Measurements from ENCODE around the gene CAMKMT. TPM values are rescaled to one million over a fixed set of nuclear protein-coding genes. Genes with fewer than 3 reads are reported as not detected.

Gene CAMKMT
- total RNA-seq, 1 experiment from 2014 or later: 17.4 TPM

DNA sequence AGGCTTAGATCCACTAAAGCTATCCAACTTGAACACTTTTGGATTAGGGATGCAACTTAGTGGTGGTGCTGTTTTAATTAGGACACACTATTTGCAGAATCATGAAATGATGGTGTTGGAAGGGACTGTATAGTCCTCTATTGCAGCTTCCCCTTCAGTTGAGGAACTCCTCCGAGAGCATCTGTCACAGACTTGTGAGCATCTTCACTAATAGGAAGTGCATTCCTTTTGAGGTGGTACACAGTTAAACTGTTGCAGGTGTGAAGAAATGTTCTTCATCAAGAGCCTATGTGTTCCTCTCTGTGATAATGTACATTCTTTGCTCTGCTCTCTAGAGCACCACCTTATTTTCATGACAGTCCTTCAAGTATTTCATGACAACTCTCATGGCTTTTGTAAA is 197.4 kb downstream of the CAMKMT start:
- WGBS (ENCODE audit: extremely low coverage, insufficient read length, low lambda C conversion rate): no CpG with 5 or more reads among the region's 1 CpG
- DNase-seq: no peak
- Histone ChIP-seq H2AK5ac (ENCODE audit: insufficient read length, low read length) (no peak overlapping the region), H3K9ac (ENCODE audit: extremely low read depth, insufficient read length, low read length) (no peak overlapping the region), H3K23ac (ENCODE audit: insufficient read length, low read depth, low read length) (no peak overlapping the region), H2BK12ac (ENCODE audit: insufficient read length, low read depth, low read length) (no peak overlapping the region), H3K4me2 (ENCODE audit: insufficient read depth, insufficient read length, low read length) (no peak overlapping the region), H3T11ph (ENCODE audit: low read length) (no peak overlapping the region), H4K91ac (ENCODE audit: insufficient read length, low read depth, low read length) (no peak overlapping the region), H2AFZ (ENCODE audit: low read length) (no peak overlapping the region), H4K8ac (replicated peaks; ENCODE audit: insufficient read length, low read depth, low read length) (no peak overlapping the region), H3K9me3 (ENCODE audit: control insufficient read depth, low read depth, low read length) (no peaks in the 10 kb centered on the region), H3K27me3 (ENCODE audit: insufficient read depth, low read length) (no peaks in the 10 kb centered on the region), H3K79me1 (ENCODE audit: insufficient read depth, low read depth, low read length, poor library complexity, severe bottlenecking) (no peaks in the 10 kb centered on the region), H2BK120ac (ENCODE audit: low read depth, low read length, poor library complexity, severe bottlenecking) (no peak overlapping the region), H3K18ac (ENCODE audit: insufficient read length, low read depth, low read length) (no peak overlapping the region), H3K4me1 (ENCODE audit: insufficient read depth, low read length) (no peaks in the 10 kb centered on the region; the same call in 1 of the 2 replicates), H2BK5ac (ENCODE audit: insufficient read length, low read length) (no peak overlapping the region), H3K23me2 (ENCODE audit: insufficient read length, low read depth, low read length, poor library complexity, severe bottlenecking) (no peaks in the 10 kb centered on the region), H2BK15ac (ENCODE audit: low read depth, low read length) (no peak overlapping the region), H3K14ac (ENCODE audit: insufficient read depth, low read length) (no peak overlapping the region), H2BK20ac (ENCODE audit: low read depth, low read length, poor library complexity, severe bottlenecking) (no peak overlapping the region), H3K27ac (ENCODE audit: insufficient read length, low read depth, low read length) (no peak overlapping the region), H4K20me1 (ENCODE audit: control insufficient read depth, insufficient read depth, insufficient read length) (no peaks in the 10 kb centered on the region), H3K56ac (ENCODE audit: insufficient read length, low read depth, low read length) (no peak overlapping the region), H3K79me2 (ENCODE audit: insufficient read depth, low read length) (no peaks in the 10 kb centered on the region), H3K4ac (ENCODE audit: low read depth, low read length) (no peak overlapping the region), H4K5ac (ENCODE audit: insufficient read length, low read depth, low read length) (no peak overlapping the region)
- no peaks in the 10 kb centered on the region for H3K4me1 Mint-ChIP-seq
- TF ChIP-seq CTCF (conservative IDR thresholded peaks at IDR 0.05): no peak
- H3K9me3 Mint-ChIP-seq: peaks cover 1 to 3% of the 10 kb centered on the region in 2 experiments; a peak in 2 of 5 replicates
- H3K4me3 Mint-ChIP-seq: no peak overlapping the region
- H3K27ac Mint-ChIP-seq: no peak overlapping the region
- peaks cover 0 to 10% (median 2%) of the 10 kb centered on the region in 3 experiments; a peak in 4 of 7 replicates for H3K36me3 Mint-ChIP-seq (ENCODE audit: insufficient read depth in 1 of 3, low read depth in 3 of 3)
- H3K27me3 Mint-ChIP-seq (ENCODE audit: low read depth): no peaks in the 10 kb centered on the region

All from H9 (cell line).